HUES48 (cell line): ENCODE results near the gene BPIFB3.

Source experiments
- H3K27ac ChIP-seq: one replicate; pipeline ENCODE4 v1.7.0; 2013; ENCODE audit warnings: low read depth, low read length, inconsistent platforms
- H3K27me3 ChIP-seq: 2 replicates; pipeline ENCODE4 v1.6.1; 2013; ENCODE audit warnings: mild to moderate bottlenecking, low read length; ENCODE audit not compliant: control insufficient read depth, insufficient read depth
- H3K36me3 ChIP-seq: 2 replicates; pipeline ENCODE4 v1.6.1; 2013; ENCODE audit warnings: low read length; ENCODE audit not compliant: control insufficient read depth, insufficient read depth
- H3K4me1 ChIP-seq: 2 replicates; pipeline ENCODE4 v1.6.1; 2013; ENCODE audit warnings: mild to moderate bottlenecking, low read length; ENCODE audit not compliant: control insufficient read depth, insufficient read depth
- H3K4me3 ChIP-seq: 2 replicates; pipeline ENCODE4 v1.5.1; 2013; ENCODE audit warnings: mild to moderate bottlenecking, low read depth, low read length
- H3K9ac ChIP-seq: 2 replicates; pipeline ENCODE4 v1.6.1; 2013; ENCODE audit warnings: mild to moderate bottlenecking, low read depth, low read length, moderate library complexity
- H3K9me3 ChIP-seq: 2 replicates; pipeline ENCODE4 v1.6.1; 2013; ENCODE audit warnings: low read length; ENCODE audit not compliant: control insufficient read depth, insufficient read depth

The BPIFB3 gene

DNA sequence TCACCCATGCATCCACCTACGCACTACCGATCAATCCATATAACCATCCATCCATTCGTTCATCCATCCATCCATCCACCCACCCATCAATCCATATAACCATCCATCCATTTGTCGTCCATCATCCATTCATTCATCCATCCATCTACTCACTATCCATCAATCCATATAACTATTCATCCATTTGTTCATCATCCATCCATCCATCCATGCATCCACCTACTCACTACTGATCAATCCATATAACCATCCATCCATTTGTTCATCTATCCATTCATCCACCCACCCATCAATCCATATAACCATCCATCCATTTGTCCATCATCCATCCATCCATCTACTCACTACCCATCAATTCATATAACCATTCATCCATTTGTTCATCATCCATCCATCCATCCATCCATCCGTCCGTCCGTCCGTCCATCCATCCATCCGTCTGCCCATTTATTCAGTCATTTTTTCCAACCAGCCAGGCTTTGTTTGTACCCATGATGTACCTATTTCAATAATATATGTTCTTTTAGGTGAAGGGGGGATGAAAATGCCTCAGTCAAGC lies 28.3 kb upstream of the BPIFB3 start:
- H3K4me3 ChIP-seq, result no peak overlapping the region
- no peaks in the 10 kb centered on the region; the same call in 1 of the 2 replicates for H3K27me3 ChIP-seq
- H3K9me3 ChIP-seq, result no peaks in the 10 kb centered on the region
- no peak overlapping the region for H3K9ac ChIP-seq
- H3K4me1 ChIP-seq, result no peaks in the 10 kb centered on the region
- no peaks in the 10 kb centered on the region for H3K36me3 ChIP-seq
- no peak overlapping the region for H3K27ac ChIP-seq

DNA sequence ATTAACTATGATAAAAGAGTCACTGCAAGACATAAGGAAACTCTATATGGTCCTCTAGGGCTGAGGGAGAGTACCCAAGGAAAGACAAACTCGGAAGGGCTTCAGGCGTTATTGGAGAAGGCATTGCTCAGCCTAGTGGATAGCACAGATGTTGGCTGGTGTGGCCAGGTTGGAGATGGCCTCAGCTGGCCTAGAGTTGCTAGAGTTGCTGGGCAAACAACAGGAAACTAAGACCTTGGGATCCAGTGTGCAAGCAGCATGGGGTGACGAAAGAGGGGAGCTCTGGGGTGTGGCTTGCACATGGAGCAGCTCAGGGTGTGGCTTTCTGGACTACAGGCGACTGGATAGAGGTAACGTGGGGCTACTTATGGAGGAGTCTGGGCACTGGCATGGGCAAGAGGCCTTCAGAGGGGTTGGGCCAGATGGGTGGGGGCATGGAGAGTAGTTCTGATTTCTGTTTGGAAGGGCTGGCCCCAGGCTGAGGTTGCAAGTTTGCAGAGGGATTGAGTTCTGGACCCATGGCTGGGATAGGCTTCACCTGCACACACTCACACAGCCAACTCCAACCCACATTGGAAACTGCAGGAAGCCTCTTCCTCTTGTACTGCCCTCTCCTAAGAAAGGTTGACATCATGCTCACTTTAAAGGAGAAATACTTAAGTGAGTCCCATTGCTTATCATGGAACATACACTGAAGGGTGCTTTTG lies 27.5 kb upstream of the BPIFB3 start:
- Histone ChIP-seq H3K9me3 (no peaks in the 10 kb centered on the region), H3K27ac (no peak overlapping the region), H3K9ac (no peak overlapping the region), H3K4me1 (no peaks in the 10 kb centered on the region), H3K4me3 (no peak overlapping the region), H3K27me3 (no peaks in the 10 kb centered on the region; the same call in 1 of the 2 replicates), H3K36me3 (no peaks in the 10 kb centered on the region)

DNA sequence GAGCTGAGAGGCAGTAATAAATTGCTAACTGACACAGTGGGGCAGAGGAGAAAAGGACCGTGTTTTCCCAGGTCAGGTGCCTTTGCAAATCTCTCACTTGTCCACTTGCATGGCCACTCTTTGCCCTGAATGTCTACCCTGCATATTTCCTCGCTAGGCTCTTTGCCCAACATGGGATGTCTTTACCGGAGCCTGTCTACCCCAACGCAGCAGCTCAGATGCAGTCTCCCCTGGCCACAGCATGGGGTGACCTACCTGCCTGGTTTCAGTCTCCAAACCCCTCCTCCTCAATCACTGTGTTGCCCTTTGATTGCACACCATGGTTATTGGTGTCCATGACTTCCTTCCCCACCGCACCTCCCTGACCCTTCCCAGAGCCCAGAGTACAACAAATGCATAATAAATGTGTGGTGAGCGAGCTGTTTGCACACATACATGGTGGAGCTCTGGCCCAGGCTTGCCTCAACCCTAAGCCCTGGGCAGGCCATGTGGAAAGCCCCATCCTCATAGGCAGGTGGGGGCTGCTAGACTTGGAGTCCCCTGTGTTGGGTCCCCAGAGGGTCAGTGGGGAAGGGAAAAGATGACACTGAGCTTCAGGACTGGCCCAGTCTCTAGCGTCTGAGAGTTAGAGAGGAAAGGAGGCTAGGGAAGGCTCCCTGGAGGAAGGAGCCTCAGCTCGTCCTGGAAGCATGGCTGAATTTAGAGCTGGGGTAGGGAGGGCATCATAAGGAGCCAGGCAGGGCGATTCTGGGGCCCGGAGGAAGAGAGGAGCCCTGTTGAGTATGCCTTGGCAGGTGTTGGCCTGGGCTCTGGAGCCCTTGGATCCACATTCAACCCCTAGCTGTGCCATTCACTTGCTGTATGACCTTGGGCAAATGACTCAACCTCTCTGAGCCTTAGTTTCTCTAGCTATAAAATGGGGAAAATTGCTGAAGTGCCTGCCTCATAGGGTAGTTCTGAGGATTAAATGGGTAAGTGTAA lies 26.6 kb upstream of the BPIFB3 start:
- H3K4me1 ChIP-seq, result no peaks in the 10 kb centered on the region
- no peaks in the 10 kb centered on the region; the same call in 1 of the 2 replicates for H3K27me3 ChIP-seq
- H3K27ac ChIP-seq, result no peak overlapping the region
- no peaks in the 10 kb centered on the region for H3K36me3 ChIP-seq
- no peak overlapping the region for H3K9ac ChIP-seq
- no peak overlapping the region for H3K4me3 ChIP-seq
- no peaks in the 10 kb centered on the region for H3K9me3 ChIP-seq

DNA sequence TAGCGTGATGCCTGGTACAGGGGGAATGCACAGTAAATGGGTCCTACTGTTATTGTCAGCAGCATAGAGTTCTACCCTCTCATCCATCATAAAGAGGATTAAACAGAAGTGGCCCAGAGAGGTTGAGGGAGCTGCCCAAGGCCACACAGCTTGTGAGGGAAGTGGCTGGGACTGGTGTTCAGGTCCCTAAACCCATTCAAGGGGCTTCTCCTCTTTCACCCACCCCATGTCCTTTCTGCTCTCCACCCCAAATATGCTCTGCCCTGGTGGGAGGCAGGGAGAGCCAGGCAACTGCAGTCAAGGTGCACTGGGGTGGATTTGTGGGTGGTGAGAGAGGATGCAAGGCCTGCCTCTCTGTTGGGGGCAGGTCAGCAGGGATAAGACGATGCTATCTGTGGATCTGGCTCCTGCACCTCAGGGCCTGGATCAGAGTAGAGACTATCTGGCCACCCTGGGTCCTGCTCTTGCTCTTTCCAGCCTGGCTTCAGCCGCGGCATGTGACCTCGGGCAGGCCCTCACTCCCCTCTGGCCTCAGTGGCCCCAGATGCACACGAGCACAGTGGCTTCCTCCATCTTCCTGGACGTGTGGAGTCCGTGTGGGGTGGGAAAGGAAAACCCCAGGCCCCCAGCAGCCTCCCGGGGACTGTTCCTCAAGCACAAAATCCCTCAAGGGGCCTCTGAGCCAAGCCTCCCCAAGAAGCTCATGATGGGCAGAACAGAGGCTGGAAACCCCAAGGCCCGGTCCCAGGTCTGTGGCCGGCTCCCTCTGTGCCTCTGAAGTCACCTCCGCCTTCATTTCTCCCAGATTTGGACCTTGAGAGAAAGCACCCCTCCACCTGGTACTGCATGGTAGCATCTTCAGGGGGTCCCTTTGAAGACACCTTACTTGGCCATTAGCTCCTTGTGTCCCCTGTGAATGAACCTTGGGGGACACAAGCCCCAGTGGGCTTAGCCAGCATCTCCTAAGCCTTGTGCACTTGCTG lies 25.6 kb upstream of the BPIFB3 start:
- H3K27me3 ChIP-seq, result no peaks in the 10 kb centered on the region; the same call in 1 of the 2 replicates

DNA sequence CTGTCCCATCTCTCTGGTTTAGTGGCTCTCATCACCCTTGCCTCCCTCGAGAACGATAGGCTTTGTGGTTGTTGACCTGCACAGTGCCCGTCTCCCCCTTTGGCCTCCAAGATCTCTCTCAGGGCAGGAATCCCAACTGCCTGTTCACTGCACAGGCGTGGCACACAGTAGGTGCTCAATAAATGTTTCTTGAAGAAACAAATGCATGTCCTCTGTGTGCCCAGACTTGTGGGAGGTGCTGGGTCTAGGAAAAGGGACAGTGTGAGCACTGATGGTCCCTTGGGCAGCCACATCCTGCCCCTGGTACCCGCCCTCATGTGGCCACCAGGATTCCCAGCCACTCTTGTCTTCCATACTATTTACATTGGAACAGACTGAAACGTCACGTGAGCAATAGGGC lies 24.8 kb upstream of the BPIFB3 start:
- Histone ChIP-seq H3K27me3 (no peaks in the 10 kb centered on the region; the same call in 1 of the 2 replicates), H3K36me3 (no peaks in the 10 kb centered on the region), H3K4me3 (no peak overlapping the region), H3K4me1 (no peaks in the 10 kb centered on the region), H3K27ac (no peak overlapping the region), H3K9me3 (no peaks in the 10 kb centered on the region), H3K9ac (no peak overlapping the region)

More for the DNA sequence above, 25.6 kb upstream of the BPIFB3 start:
- Histone ChIP-seq H3K4me3 (no peak overlapping the region), H3K9me3 (no peaks in the 10 kb centered on the region), H3K27ac (no peak overlapping the region), H3K36me3 (no peaks in the 10 kb centered on the region), H3K4me1 (no peaks in the 10 kb centered on the region), H3K9ac (no peak overlapping the region)

DNA sequence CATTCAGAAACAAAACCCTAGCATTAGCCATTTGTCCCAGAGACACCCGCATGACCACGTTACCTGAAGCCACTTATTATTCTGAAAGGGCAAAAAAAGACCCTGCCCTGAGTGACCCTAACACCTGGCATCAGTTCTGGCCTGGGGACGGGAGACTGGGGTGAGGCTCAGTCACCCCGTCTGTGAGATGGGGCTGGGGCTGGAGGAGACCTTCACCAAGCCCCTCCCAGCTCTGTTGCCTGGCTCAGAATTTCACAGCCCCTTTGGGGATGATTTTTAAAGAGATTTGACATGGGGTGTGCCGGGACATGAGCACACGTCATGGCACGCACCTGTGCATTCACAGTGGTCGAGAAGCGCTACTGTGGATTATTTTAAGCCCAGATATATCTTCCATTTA lies 23.6 kb upstream of the BPIFB3 start:
- H3K4me3 ChIP-seq, result no peak overlapping the region
- no peaks in the 10 kb centered on the region for H3K9me3 ChIP-seq
- H3K4me1 ChIP-seq, result no peaks in the 10 kb centered on the region
- H3K9ac ChIP-seq, result no peak overlapping the region
- H3K27me3 ChIP-seq, result no peaks in the 10 kb centered on the region; the same call in 1 of the 2 replicates
- H3K27ac ChIP-seq, result no peak overlapping the region
- no peaks in the 10 kb centered on the region for H3K36me3 ChIP-seq

DNA sequence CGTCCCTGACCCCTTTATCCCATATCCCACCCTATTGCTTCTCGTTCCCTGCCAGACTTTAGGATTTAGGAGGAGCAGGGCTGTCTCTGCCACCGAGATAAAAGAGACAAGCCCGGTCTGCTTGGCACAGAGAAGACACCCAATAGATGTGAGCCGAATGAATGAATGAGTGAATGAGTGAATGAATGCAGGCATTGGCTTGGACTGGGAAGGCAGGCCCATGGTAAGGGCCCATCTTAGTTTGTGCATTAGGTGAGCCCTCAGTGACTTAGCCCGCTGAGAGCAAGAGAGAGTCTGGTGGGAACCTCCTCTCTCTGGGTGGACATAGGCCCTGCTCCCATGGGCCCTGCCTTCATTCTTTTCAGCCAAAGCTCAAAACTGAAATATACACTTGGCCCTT lies 23.1 kb upstream of the BPIFB3 start:
- Histone ChIP-seq H3K27ac (no peak overlapping the region), H3K9ac (no peak overlapping the region), H3K4me1 (no peaks in the 10 kb centered on the region), H3K9me3 (no peaks in the 10 kb centered on the region), H3K4me3 (no peak overlapping the region), H3K27me3 (no peaks in the 10 kb centered on the region; the same call in 1 of the 2 replicates), H3K36me3 (no peaks in the 10 kb centered on the region)

DNA sequence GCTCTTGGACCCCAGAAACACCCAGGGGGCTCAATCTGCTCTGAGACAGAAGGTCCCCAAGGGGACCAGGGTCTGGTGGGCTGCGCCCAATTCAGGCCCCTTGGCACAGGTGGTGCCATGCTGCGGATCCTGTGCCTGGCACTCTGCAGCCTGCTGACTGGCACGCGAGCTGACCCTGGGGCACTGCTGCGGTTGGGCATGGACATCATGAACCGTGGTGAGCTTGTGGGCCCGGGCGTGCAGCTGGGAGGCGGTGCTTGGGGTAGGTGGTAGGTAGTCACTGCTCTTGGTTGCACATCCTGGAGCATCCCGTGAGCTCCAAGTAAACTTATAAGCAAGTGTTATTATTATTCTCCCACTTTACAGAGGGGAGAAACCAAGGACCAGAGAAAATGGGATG lies 22.2 kb upstream of the BPIFB3 start, which contains the start of gene BPIFB6:
TSS of gene BPIFB6 (plus strand) at position 118 of the 400 bp plus-strand sequence. CDS start at position 118, 0 bp downstream.
- Histone ChIP-seq H3K27me3 (no peaks in the 10 kb centered on the region; the same call in 1 of the 2 replicates), H3K4me1 (no peaks in the 10 kb centered on the region), H3K4me3 (no peak within 1 kb of the TSS), H3K27ac (no peak within 1 kb of the TSS), H3K36me3 (no peaks in the 10 kb centered on the region), H3K9ac (no peak within 1 kb of the TSS), H3K9me3 (no peaks in the 10 kb centered on the region)

DNA sequence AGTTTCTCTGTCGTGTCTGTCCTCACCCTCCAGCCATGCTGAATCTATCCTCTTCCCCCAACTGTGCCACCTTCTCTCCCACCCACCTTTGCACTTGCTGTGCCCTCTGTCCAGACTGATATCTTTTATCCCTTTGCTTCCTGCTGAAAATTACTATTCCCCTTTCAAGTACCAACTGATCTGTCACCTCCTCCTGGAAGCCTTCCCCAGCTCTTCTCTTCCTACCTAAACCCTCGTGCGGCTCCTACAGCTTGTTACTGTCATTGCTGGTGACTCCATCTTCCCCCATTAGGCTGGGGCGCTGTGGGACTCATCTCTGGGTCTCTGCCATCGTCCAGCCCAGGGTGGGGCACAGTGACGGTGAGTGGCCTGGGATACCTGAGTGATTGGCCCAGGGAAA lies 21.1 kb upstream of the BPIFB3 start:
- no peaks in the 10 kb centered on the region for H3K9me3 ChIP-seq
- H3K27me3 ChIP-seq, result no peaks in the 10 kb centered on the region; the same call in 1 of the 2 replicates
- no peak overlapping the region for H3K27ac ChIP-seq
- H3K4me1 ChIP-seq, result no peaks in the 10 kb centered on the region
- H3K9ac ChIP-seq, result no peak overlapping the region
- no peaks in the 10 kb centered on the region for H3K36me3 ChIP-seq
- H3K4me3 ChIP-seq, result no peak overlapping the region

DNA sequence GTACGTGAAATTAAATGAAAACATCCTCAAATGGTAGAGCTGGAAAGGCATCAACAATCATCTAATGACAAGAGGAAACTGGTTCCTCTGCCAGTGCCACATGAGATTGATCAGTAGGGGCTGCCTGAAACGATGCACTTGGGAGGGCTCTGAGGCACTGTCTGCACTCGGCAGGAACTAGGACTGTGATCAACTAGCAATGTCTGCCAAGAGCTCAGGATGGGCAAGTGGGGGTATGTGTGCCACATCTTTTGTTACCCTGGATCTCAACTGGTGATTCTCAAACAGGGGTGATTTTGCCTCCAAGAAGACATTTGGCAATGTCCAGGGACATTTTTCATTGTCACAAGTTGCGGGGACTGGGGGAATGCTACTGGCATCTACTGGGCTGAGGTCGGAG lies 20.3 kb upstream of the BPIFB3 start:
- no peaks in the 10 kb centered on the region for H3K4me1 ChIP-seq
- no peak overlapping the region for H3K9ac ChIP-seq
- no peak overlapping the region for H3K4me3 ChIP-seq
- H3K27me3 ChIP-seq, result no peaks in the 10 kb centered on the region
- H3K27ac ChIP-seq, result no peak overlapping the region
- no peaks in the 10 kb centered on the region for H3K36me3 ChIP-seq
- H3K9me3 ChIP-seq, result no peaks in the 10 kb centered on the region
